ENCODE measurements around the gene PIM1. TPM values are rescaled to one million over a fixed set of nuclear protein-coding genes. Genes with fewer than 3 reads are reported as not detected.
"Not testable (repeated sequence)": the region's sequence is repeated elsewhere in the genome, so short reads cannot be mapped to it uniquely, and the experiment has no call there.

The PIM1 gene
- total RNA-seq, 1 experiment from 2014 or later: 89.7 TPM

DNA sequence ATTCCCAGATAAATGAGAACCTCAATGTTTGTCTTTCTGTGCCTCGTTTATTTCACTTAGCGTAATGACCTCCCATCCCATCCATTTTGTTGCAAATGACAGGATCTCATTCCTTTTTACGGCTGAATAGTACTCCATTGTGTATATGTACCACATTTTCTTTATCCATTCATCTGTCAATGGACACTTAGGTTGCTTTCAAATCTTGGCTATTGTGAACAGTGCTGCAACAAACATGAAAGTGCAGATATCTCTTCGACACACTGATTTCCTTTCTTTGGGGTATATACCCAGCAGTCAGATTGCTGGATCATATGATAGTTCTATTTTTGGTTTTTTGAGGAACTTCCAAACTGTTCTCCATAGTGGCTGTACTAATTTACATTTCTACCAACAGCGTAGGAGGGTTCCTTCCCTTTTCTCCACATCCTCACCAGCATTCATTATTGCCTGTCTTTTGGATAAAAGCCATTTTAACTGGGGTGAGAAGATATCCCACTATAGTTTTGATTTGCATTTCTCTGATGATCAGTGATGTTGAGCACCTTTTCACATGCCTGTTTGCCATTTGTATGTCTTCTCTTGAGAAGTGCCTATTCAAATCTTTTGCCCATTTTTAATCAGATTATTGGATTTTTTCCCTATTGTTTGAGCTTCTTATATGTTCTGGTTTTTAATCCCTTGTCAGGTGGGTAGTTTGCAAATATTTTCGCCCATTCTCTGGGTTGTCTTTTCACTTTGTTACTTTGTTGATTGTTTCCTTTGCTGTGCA is 16.2 kb downstream of the PIM1 start:
- not testable (repeated sequence) for H3K27me3 ChIP-seq (ENCODE audit: control insufficient read depth, insufficient read depth, low read length); H3K36me3 ChIP-seq (replicated peaks; ENCODE audit: control insufficient read depth, insufficient read depth, low read length); H3K4me3 ChIP-seq (ENCODE audit: insufficient read depth, low read depth, low read length); DNase-seq

GRCh38 chr6:37187321-37188022 is 17.5 kb downstream of the PIM1 start:
- DNase-seq: no peak

GRCh38 chr6:37188962-37189510 is 19.1 kb downstream of the PIM1 start:
- Histone ChIP-seq H3K36me3 (replicated peaks; ENCODE audit: control insufficient read depth, insufficient read depth, low read length) (no peaks in the 10 kb centered on the region), H3K4me3 (ENCODE audit: insufficient read depth, low read depth, low read length) (no peak overlapping the region), H3K27me3 (ENCODE audit: control insufficient read depth, insufficient read depth, low read length) (no peaks in the 10 kb centered on the region)
- no peak for DNase-seq

More at GRCh38 chr6:37187321-37188022, 17.5 kb downstream of the PIM1 start:
- no peaks in the 10 kb centered on the region for H3K36me3 ChIP-seq (replicated peaks; ENCODE audit: control insufficient read depth, insufficient read depth, low read length)
- H3K27me3 ChIP-seq (ENCODE audit: control insufficient read depth, insufficient read depth, low read length): no peaks in the 10 kb centered on the region
- no peak overlapping the region for H3K4me3 ChIP-seq (ENCODE audit: insufficient read depth, low read depth, low read length)

DNA sequence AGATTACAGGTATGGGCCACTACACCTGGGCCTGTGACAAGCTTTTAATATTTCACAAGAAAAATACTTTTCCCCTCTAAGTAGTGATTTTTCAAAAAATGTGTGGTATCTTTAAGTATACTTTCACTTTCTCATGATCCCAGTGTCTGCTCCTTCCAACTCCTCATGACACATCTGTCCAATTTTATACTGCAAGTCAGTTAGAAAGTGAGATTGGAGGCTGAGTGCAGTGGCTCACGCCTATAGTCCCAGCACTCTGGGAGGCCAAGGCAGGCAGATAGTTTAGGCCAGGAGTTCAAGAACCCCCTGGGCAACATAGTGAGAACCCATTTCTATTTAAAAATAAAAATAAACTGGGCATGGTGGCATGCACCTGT is 20.2 kb downstream of the PIM1 start:
- no peak overlapping the region for H3K4me3 ChIP-seq (ENCODE audit: insufficient read depth, low read depth, low read length)
- DNase-seq: no peak
- no peaks in the 10 kb centered on the region for H3K27me3 ChIP-seq (ENCODE audit: control insufficient read depth, insufficient read depth, low read length)
- no peaks in the 10 kb centered on the region for H3K36me3 ChIP-seq (replicated peaks; ENCODE audit: control insufficient read depth, insufficient read depth, low read length)

GRCh38 chr6:37192666-37193065 is 22.7 kb downstream of the PIM1 start:
- DNase-seq: no peak
- Histone ChIP-seq H3K27me3 (ENCODE audit: control insufficient read depth, insufficient read depth, low read length) (no peaks in the 10 kb centered on the region), H3K4me3 (ENCODE audit: insufficient read depth, low read depth, low read length) (no peak overlapping the region), H3K36me3 (replicated peaks; ENCODE audit: control insufficient read depth, insufficient read depth, low read length) (no peaks in the 10 kb centered on the region)

GRCh38 chr6:37194886-37195285 is 24.9 kb downstream of the PIM1 start:
- H3K36me3 ChIP-seq (replicated peaks; ENCODE audit: control insufficient read depth, insufficient read depth, low read length); H3K27me3 ChIP-seq (ENCODE audit: control insufficient read depth, insufficient read depth, low read length); H3K4me3 ChIP-seq (ENCODE audit: insufficient read depth, low read depth, low read length); DNase-seq: not testable (repeated sequence)

- H3K4me3 ChIP-seq (ENCODE audit: insufficient read depth, low read depth, low read length); H3K36me3 ChIP-seq (replicated peaks; ENCODE audit: control insufficient read depth, insufficient read depth, low read length); DNase-seq; H3K27me3 ChIP-seq (ENCODE audit: control insufficient read depth, insufficient read depth, low read length): not testable (repeated sequence)
Measured at GRCh38 chr6:37196451-37196850, 26.5 kb downstream of the PIM1 start.

DNA sequence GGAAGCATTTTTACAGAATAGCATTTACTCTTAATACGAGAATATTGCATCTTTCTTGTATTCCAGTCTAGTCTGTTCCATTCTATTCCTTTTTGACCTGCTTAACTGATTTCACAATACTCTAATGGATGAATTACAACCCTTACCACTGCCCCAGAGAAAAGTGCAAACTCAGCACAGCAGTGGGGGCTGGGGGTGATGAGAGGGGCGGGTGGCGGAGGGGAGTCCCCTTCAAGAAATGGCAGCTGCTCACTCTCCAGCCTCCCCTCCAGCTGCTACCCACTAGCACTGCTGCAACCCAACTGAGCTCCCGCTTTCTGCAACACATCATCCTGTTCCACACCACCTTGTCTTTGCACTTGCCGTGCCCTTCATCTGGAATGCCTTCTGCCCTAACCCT is 30.1 kb downstream of the PIM1 start:
- Histone ChIP-seq H3K27me3 (ENCODE audit: control insufficient read depth, insufficient read depth, low read length) (no peaks in the 10 kb centered on the region), H3K4me3 (ENCODE audit: insufficient read depth, low read depth, low read length) (no peak overlapping the region), H3K36me3 (replicated peaks; ENCODE audit: control insufficient read depth, insufficient read depth, low read length) (no peaks in the 10 kb centered on the region)
- no peak for DNase-seq

- DNase-seq: peak; percentile 19
- no peaks in the 10 kb centered on the region for H3K27me3 ChIP-seq (ENCODE audit: control insufficient read depth, insufficient read depth, low read length)
- H3K36me3 ChIP-seq (replicated peaks; ENCODE audit: control insufficient read depth, insufficient read depth, low read length): no peaks in the 10 kb centered on the region
- H3K4me3 ChIP-seq (ENCODE audit: insufficient read depth, low read depth, low read length): no peak overlapping the region
Measured at GRCh38 chr6:37201726-37202125, 31.8 kb downstream of the PIM1 start.

- Histone ChIP-seq H3K27me3 (ENCODE audit: control insufficient read depth, insufficient read depth, low read length) (no peaks in the 10 kb centered on the region), H3K36me3 (replicated peaks; ENCODE audit: control insufficient read depth, insufficient read depth, low read length) (no peaks in the 10 kb centered on the region), H3K4me3 (ENCODE audit: insufficient read depth, low read depth, low read length) (no peak overlapping the region)
- DNase-seq: no peak
Measured at GRCh38 chr6:37202788-37203491, 33.0 kb downstream of the PIM1 start.

GRCh38 chr6:37204014-37204751 is 34.2 kb downstream of the PIM1 start:
- Histone ChIP-seq H3K27me3 (ENCODE audit: control insufficient read depth, insufficient read depth, low read length) (no peaks in the 10 kb centered on the region), H3K36me3 (replicated peaks; ENCODE audit: control insufficient read depth, insufficient read depth, low read length) (no peaks in the 10 kb centered on the region), H3K4me3 (ENCODE audit: insufficient read depth, low read depth, low read length) (no peak overlapping the region)
- no peak for DNase-seq

GRCh38 chr6:37205175-37205996 is 35.4 kb downstream of the PIM1 start:
- Histone ChIP-seq H3K36me3 (replicated peaks; ENCODE audit: control insufficient read depth, insufficient read depth, low read length) (no peaks in the 10 kb centered on the region), H3K4me3 (ENCODE audit: insufficient read depth, low read depth, low read length) (no peak overlapping the region), H3K27me3 (ENCODE audit: control insufficient read depth, insufficient read depth, low read length) (no peaks in the 10 kb centered on the region)
- DNase-seq: no peak

DNA sequence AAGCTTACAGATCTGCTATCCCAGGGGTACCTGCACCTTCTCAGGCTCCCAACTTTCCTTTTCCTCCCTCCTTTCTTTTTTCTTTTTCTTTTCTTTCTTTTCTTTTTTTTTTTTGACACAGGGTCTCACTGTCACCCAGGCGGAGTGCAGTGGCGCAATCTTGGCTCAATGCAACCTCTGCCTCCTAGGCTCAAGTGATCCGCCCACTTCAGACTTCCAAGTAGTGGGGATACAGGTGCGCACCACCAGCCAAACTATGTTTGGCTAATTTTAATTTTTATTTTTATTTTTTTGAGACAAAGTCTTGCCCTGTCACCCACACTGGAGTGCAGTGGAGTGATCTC is 36.0 kb downstream of the PIM1 start:
- DNase-seq: no peak

GRCh38 chr6:37206622-37207021 is 36.7 kb downstream of the PIM1 start:
- no peak for DNase-seq
- H3K27me3 ChIP-seq (ENCODE audit: control insufficient read depth, insufficient read depth, low read length): no peaks in the 10 kb centered on the region
- no peak overlapping the region for H3K4me3 ChIP-seq (ENCODE audit: insufficient read depth, low read depth, low read length)
- H3K36me3 ChIP-seq (replicated peaks; ENCODE audit: control insufficient read depth, insufficient read depth, low read length): no peaks in the 10 kb centered on the region

More for the DNA sequence above, 36.0 kb downstream of the PIM1 start:
- Histone ChIP-seq H3K36me3 (replicated peaks; ENCODE audit: control insufficient read depth, insufficient read depth, low read length) (no peaks in the 10 kb centered on the region), H3K27me3 (ENCODE audit: control insufficient read depth, insufficient read depth, low read length) (no peaks in the 10 kb centered on the region), H3K4me3 (ENCODE audit: insufficient read depth, low read depth, low read length) (no peak overlapping the region)

All from H7 (cell line).